HepG2 (cell line): ENCODE results near the gene LOXL3. TPM values are rescaled to one million over a fixed set of nuclear protein-coding genes. Genes with fewer than 3 reads are reported as not detected.
A peak's percentile ranks its signal among the peaks of the same experiment; 100 is the strongest.

Experiments used
- EP300 ChIP-seq, 3 experiments: sonication (generic) in 1 of 3; formaldehyde crosslinking in 1 of 3; IDR thresholded peaks; 2 replicates each; pipeline versions ENCODE4 v1.5.1 to v1.6.1; 2011 to 2020; ENCODE audit warnings: low read depth in 2 of 3, low read length in 2 of 3, borderline replicate concordance in 1 of 3, improper control_type of control experiment in 1 of 3, mild to moderate bottlenecking in 1 of 3, missing genetic modification reagents in 1 of 3, moderate library complexity in 1 of 3
- FOSL2 ChIP-seq: sonication (generic); formaldehyde crosslinking; IDR thresholded peaks from 2 replicates; pipeline ENCODE4 v1.4.0; 2020; ENCODE audit warnings: missing genetic modification reagents
- FOXO1 ChIP-seq: sonication (generic); formaldehyde crosslinking; IDR thresholded peaks from 2 replicates; pipeline ENCODE4 v1.4.0; 2020; ENCODE audit warnings: missing genetic modification reagents
- KAT7 ChIP-seq: IDR thresholded peaks from 2 replicates; pipeline ENCODE4 v1.6.1; 2018; ENCODE audit warnings: borderline replicate concordance, missing compliant biosample characterization
- MTA3 ChIP-seq: sonication (generic); formaldehyde crosslinking; IDR thresholded peaks from 2 replicates; pipeline ENCODE4 v1.4.0; 2020; ENCODE audit warnings: missing genetic modification reagents
- NFE2 ChIP-seq: sonication (generic); formaldehyde crosslinking; IDR thresholded peaks from 2 replicates; pipeline ENCODE4 v1.4.0; 2020; ENCODE audit warnings: missing genetic modification reagents
- POGZ ChIP-seq: sonication (generic); formaldehyde crosslinking; IDR thresholded peaks from 2 replicates; pipeline ENCODE4 v1.4.0; 2020; ENCODE audit warnings: mild to moderate bottlenecking, missing genetic modification reagents
- SRY ChIP-seq: sonication (generic); formaldehyde crosslinking; IDR thresholded peaks from 2 replicates; pipeline ENCODE4 v1.8.0; 2022; ENCODE audit warnings: mild to moderate bottlenecking, missing genetic modification reagents
- TAF15 ChIP-seq: fragments of 200-400 bp; formaldehyde crosslinking; IDR thresholded peaks from one replicate; pipeline ENCODE4 v1.6.1; 2018; ENCODE audit warnings: mild to moderate bottlenecking, low read depth, low read length; ENCODE audit not compliant: poor library complexity, severe bottlenecking
- TEAD2 ChIP-seq: sonication (generic); formaldehyde crosslinking; IDR thresholded peaks from 2 replicates; pipeline ENCODE4 v1.9.0; 2021; ENCODE audit warnings: missing genetic modification reagents
- ZFAT ChIP-seq: sonication (generic); formaldehyde crosslinking; conservative IDR thresholded peaks from 2 replicates; pipeline ENCODE4 v1.8.1; 2023; ENCODE audit warnings: missing genetic modification reagents, inconsistent platforms
- ZKSCAN1 ChIP-seq: fragments of 150-350 bp; IDR thresholded peaks from 2 replicates; pipeline ENCODE4 v1.6.1; 2014; ENCODE audit warnings: low read length
- ZNF282 ChIP-seq: fragments of 450-650 bp; IDR thresholded peaks from 2 replicates; pipeline ENCODE4 v1.6.1; 2018; ENCODE audit not compliant: partially characterized antibody
- polyA plus RNA-seq, 8 experiments: library from polyadenylated mRNA; depleted of rRNA in 3 of 8; stranded (reverse) in 7 of 8; unstranded in 1 of 8; fragments of >200 nt; fragmentation: Illumina TruSeq in 4 of 8; extraction: Trizol in 4 of 8; gene quantifications; 2 replicates each; pipeline versions ENCODE4 v1.2.1 to v1.2.3, GENCODE V29; 2011 to 2016; ENCODE audit warnings: low read depth in 4 of 8, missing spikeins in 1 of 8, mixed read lengths in 1 of 8; ENCODE audit not compliant: insufficient read depth in 1 of 8
- total RNA-seq, 5 experiments: library from RNA; depleted of rRNA; stranded (reverse); fragments of >200 nt; fragmentation: Illumina TruSeq; extraction: Trizol; gene quantifications; 2 replicates each; pipeline ENCODE4 v1.2.3, GENCODE V29; 2016; ENCODE audit warnings: low read depth in 1 of 5
- TF ChIP-seq, protein P1 (sequence below): sonication (generic); formaldehyde crosslinking; IDR thresholded peaks from 2 replicates; pipeline ENCODE4 v1.4.0; 2020; ENCODE audit warnings: missing genetic modification reagents; ENCODE audit errors: not compliant biosample characterization
- TF ChIP-seq, protein P2 (sequence below): IDR thresholded peaks from 2 replicates; pipeline ENCODE4 v1.6.1; 2012; ENCODE audit warnings: inconsistent platforms
- TF ChIP-seq, protein P3 (sequence below): sonication (generic); formaldehyde crosslinking; IDR thresholded peaks from 2 replicates; pipeline ENCODE4 v1.9.0; 2021; ENCODE audit warnings: missing genetic modification reagents, mild to moderate bottlenecking, borderline replicate concordance
- TF ChIP-seq, protein P4 (sequence below): sonication (generic); formaldehyde crosslinking; IDR thresholded peaks from 2 replicates; pipeline ENCODE4 v1.8.0; 2022; ENCODE audit warnings: missing genetic modification reagents, mild to moderate bottlenecking, inconsistent platforms, borderline replicate concordance
- TF ChIP-seq, protein P5 (sequence below): sonication (generic); formaldehyde crosslinking; IDR thresholded peaks from 2 replicates; pipeline ENCODE4 v1.9.0; 2021; ENCODE audit warnings: missing genetic modification reagents, borderline replicate concordance

Gene LOXL3
- total and polyA plus RNA-seq, 2 of the 13 experiments (the other 11 are each of a cell fraction or from before 2014, with no cell fraction given), result 0.55 to 6.5 TPM

DNA sequence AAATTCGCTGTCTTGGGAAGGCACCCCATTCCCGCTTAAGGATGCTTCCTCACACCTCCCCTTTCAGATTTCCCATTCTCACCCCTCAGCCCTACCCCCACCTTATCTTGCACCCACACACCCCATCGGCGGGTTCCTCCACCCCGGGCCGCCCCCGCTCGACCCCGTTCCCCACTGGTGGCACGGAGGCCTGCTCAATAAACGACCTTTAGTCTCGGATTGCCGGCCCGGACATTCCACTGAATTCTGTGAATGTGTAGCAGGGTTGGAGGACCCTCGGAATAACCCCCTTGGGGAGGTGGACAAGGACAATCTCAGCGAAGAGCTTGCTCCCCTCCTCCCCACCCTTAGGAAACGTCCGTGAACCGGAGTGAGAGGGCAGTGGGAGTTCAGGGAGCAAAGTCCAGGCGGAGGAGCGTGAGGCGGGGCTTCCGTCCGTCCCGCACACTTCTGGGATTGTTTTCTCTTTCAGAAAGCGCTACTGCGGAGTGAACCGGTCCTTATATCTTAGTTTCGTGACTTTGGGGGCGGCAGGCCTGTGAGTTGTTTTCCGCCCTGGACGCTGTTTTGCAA is 51.5 kb downstream of the LOXL3 start (continued):
- TF ChIP-seq FOXO1 (CRISPR knock-in tag) (no peak), POGZ (no peak), ZFAT (CRISPR knock-in tag) (no peak), FOSL2 (peak; percentile 64), TAF15 (no peak), TEAD2 (no peak), EP300 (IDR thresholded peaks at IDR 0.05; ENCODE audit: low read depth in 2 of 2, low read length in 2 of 2) (peak; percentile 73; a peak in 3 of 4 replicates), EP300 (CRISPR knock-in tag; IDR thresholded peaks at IDR 0.05; ENCODE audit: borderline replicate concordance) (peak; percentile 75), KAT7 (CRISPR knock-in tag) (no peak), ZKSCAN1 (no peak; the same call in 1 of the 2 replicates), MTA3 (CRISPR knock-in tag) (no peak), NFE2 (CRISPR knock-in tag) (no peak), ZNF282 (no peak), SRY (CRISPR knock-in tag) (no peak)
- TF ChIP-seq, protein P1, sequence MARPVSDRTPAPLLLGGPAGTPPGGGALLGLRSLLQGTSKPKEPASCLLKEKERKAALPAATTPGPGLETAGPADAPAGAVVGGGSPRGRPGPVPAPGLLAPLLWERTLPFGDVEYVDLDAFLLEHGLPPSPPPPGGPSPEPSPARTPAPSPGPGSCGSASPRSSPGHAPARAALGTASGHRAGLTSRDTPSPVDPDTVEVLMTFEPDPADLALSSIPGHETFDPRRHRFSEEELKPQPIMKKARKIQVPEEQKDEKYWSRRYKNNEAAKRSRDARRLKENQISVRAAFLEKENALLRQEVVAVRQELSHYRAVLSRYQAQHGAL (CRISPR knock-in tag), result no peak
- TF ChIP-seq, protein P2, sequence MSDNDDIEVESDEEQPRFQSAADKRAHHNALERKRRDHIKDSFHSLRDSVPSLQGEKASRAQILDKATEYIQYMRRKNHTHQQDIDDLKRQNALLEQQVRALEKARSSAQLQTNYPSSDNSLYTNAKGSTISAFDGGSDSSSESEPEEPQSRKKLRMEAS, result no peak
- TF ChIP-seq, protein P3, sequence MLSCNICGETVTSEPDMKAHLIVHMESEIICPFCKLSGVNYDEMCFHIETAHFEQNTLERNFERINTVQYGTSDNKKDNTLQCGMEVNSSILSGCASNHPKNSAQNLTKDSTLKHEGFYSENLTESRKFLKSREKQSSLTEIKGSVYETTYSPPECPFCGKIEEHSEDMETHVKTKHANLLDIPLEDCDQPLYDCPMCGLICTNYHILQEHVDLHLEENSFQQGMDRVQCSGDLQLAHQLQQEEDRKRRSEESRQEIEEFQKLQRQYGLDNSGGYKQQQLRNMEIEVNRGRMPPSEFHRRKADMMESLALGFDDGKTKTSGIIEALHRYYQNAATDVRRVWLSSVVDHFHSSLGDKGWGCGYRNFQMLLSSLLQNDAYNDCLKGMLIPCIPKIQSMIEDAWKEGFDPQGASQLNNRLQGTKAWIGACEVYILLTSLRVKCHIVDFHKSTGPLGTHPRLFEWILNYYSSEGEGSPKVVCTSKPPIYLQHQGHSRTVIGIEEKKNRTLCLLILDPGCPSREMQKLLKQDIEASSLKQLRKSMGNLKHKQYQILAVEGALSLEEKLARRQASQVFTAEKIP, result no peak
- TF ChIP-seq, protein P4, sequence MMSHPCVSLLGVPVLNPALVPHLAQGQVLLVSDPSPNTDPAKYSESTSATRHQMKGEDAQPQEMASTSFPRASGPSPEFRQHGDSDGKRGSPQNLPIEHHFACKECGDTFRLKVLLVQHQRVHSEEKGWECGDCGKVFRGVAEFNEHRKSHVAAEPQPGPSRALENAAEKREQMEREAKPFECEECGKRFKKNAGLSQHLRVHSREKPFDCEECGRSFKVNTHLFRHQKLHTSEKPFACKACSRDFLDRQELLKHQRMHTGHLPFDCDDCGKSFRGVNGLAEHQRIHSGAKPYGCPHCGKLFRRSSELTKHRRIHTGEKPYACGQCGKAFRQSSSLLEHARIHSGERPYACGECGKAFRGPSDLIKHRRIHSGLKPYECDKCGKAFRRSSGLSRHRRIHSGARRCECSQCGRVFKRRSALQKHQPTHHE (CRISPR knock-in tag), result no peak; the same call in 1 of the 2 replicates
- TF ChIP-seq, protein P5, sequence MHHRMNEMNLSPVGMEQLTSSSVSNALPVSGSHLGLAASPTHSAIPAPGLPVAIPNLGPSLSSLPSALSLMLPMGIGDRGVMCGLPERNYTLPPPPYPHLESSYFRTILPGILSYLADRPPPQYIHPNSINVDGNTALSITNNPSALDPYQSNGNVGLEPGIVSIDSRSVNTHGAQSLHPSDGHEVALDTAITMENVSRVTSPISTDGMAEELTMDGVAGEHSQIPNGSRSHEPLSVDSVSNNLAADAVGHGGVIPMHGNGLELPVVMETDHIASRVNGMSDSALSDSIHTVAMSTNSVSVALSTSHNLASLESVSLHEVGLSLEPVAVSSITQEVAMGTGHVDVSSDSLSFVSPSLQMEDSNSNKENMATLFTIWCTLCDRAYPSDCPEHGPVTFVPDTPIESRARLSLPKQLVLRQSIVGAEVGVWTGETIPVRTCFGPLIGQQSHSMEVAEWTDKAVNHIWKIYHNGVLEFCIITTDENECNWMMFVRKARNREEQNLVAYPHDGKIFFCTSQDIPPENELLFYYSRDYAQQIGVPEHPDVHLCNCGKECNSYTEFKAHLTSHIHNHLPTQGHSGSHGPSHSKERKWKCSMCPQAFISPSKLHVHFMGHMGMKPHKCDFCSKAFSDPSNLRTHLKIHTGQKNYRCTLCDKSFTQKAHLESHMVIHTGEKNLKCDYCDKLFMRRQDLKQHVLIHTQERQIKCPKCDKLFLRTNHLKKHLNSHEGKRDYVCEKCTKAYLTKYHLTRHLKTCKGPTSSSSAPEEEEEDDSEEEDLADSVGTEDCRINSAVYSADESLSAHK (CRISPR knock-in tag), result 0 out of 2 replicates have a peak, but pooled peaks have one; percentile 57
- TF ChIP-seq, all 625 proteins: peak for 214
